Liver (tissue), 3 donors: Measurements from ENCODE around the gene DTWD1.

Source experiments
- CTCF ChIP-seq: fragments of 150-350 bp; IDR thresholded peaks from 2 replicates; pipeline ENCODE4 v1.5.1; 2017; ENCODE audit warnings: improper control_type of control experiment, low read depth, low read length; ENCODE audit not compliant: missing input control
- MAX ChIP-seq: IDR thresholded peaks from 2 replicates; pipeline ENCODE4 v1.6.1; 2016; ENCODE audit warnings: antibody characterized with exemption
- RXRA ChIP-seq, 2 donors: IDR thresholded peaks; 2 replicates each; pipeline ENCODE4 v1.6.1; 2017 to 2018; ENCODE audit warnings: antibody characterized with exemption in 2 of 2, mild to moderate bottlenecking in 1 of 2
- SP1 ChIP-seq: IDR thresholded peaks from 2 replicates; pipeline ENCODE4 v1.6.1; 2018; ENCODE audit warnings: antibody characterized with exemption, mild to moderate bottlenecking
- donor health status: healthy.
- donor health status: healthy.

GRCh38 chr15:49696433-49696832 lies 75.6 kb downstream of the DTWD1 start:
- TF ChIP-seq CTCF (no peak), SP1 (no peak), RXRA (IDR thresholded peaks at IDR 0.05) (no peak), MAX (no peak)
